Type B pancreatic cell (in vitro differentiated cells): ENCODE data around the gene NEK6. TPM values are rescaled to one million over a fixed set of nuclear protein-coding genes. Genes with fewer than 3 reads are reported as not detected.

ENCODE experiments used
- DNase-seq: peaks from one replicate; pipeline ENCODE4 v3.0.0; 2021; ENCODE audit warnings: mixed read lengths; ENCODE audit not compliant: unreplicated experiment; ENCODE audit errors: extremely low spot score
- H3K27ac Mint-ChIP-seq: 2 replicates; pipeline ENCODE4 v1.8.0; 2021; ENCODE audit warnings: mild to moderate bottlenecking, mixed read lengths
- H3K27me3 Mint-ChIP-seq: 2 replicates; pipeline ENCODE4 v1.8.0; 2021; ENCODE audit warnings: mixed read lengths
- H3K36me3 Mint-ChIP-seq: 2 replicates; pipeline ENCODE4 v1.8.0; 2021; ENCODE audit warnings: mixed read lengths
- H3K4me1 Mint-ChIP-seq: one replicate; pipeline ENCODE4 v1.8.0; 2021; ENCODE audit warnings: mixed read lengths; ENCODE audit not compliant: unreplicated experiment
- H3K4me3 Mint-ChIP-seq: 2 replicates; pipeline ENCODE4 v1.8.0; 2021; ENCODE audit warnings: mild to moderate bottlenecking, mixed read lengths
- H3K9me3 Mint-ChIP-seq: 2 replicates; pipeline ENCODE4 v1.8.0; 2021; ENCODE audit warnings: mixed read lengths
- CTCF ChIP-seq: fragments of 200-600 bp; sonication (generic); conservative IDR thresholded peaks from 2 replicates; pipeline ENCODE4 v1.5.0; 2021; ENCODE audit warnings: antibody characterized with exemption, mild to moderate bottlenecking
- total RNA-seq: library from RNA; stranded (reverse); gene quantifications from 2 replicates; pipeline ENCODE4 v1.2.1, GENCODE V29; 2021; ENCODE audit warnings: low replicate concordance

The NEK6 gene
- total RNA-seq, 1 donor from 2014 or later: 19.3 TPM

DNA sequence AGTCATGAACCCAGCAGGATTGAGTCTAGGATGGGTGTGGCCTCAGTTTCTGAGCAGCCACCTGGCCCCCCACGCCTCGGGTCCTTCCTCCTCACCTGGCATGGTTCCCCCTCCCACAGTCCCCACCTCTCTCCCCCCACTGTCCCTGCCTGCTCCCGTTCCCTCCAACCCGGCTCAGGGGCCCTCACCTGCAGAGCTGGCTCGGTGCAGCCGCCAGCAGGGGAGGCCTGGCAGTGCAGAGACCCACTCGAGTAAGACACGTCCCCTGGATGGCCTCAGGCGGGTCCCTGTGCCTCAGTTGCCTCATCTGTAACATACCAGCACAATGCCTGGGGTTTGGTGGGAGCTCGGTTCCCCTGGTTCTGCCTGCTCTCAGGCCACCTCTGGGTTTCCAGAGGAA is 66.2 kb downstream of the NEK6 start:
- TF ChIP-seq CTCF: no peak

GRCh38 chr9:124325816-124326215 is 68.1 kb downstream of the NEK6 start:
- H3K27me3 Mint-ChIP-seq: no peaks in the 10 kb centered on the region
- no peak overlapping the region for H3K4me3 Mint-ChIP-seq
- H3K9me3 Mint-ChIP-seq: no peaks in the 10 kb centered on the region
- H3K4me1 Mint-ChIP-seq: no peaks in the 10 kb centered on the region
- DNase-seq: no peak
- no peak overlapping the region for H3K27ac Mint-ChIP-seq
- H3K36me3 Mint-ChIP-seq: no peaks in the 10 kb centered on the region
- no peak for TF ChIP-seq CTCF

More for the DNA sequence above, 66.2 kb downstream of the NEK6 start:
- DNase-seq: no peak
- Mint-ChIP-seq H3K4me3 (no peak overlapping the region), H3K4me1 (peaks cover 5% of the 10 kb centered on the region), H3K9me3 (no peaks in the 10 kb centered on the region), H3K27me3 (no peaks in the 10 kb centered on the region), H3K27ac (no peak overlapping the region), H3K36me3 (peaks cover 4% of the 10 kb centered on the region)

DNA sequence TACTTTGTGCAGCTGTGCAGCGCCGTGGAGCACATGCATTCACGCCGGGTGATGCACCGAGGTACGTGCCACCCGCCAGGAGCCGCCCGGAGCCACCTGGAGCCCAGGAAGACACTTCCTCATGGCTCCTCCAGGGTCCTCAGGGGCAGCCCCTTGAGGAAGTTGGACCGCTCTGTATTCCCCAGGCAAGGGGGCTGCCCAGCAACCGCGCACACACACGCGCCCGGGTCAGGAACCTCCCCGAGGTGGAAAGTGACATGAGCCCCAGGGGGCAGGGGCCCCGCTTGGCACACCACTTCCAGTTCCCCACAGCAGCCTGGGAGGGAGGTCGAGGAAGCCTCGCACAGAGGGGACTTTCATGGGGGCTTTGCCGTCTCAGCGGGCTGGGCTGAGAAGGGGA is 68.6 kb downstream of the NEK6 start:
- Mint-ChIP-seq H3K4me3 (no peak overlapping the region), H3K4me1 (no peaks in the 10 kb centered on the region), H3K27ac (no peak overlapping the region), H3K9me3 (no peaks in the 10 kb centered on the region), H3K27me3 (no peaks in the 10 kb centered on the region), H3K36me3 (no peaks in the 10 kb centered on the region)
- no peak for DNase-seq
- TF ChIP-seq CTCF: no peak

DNA sequence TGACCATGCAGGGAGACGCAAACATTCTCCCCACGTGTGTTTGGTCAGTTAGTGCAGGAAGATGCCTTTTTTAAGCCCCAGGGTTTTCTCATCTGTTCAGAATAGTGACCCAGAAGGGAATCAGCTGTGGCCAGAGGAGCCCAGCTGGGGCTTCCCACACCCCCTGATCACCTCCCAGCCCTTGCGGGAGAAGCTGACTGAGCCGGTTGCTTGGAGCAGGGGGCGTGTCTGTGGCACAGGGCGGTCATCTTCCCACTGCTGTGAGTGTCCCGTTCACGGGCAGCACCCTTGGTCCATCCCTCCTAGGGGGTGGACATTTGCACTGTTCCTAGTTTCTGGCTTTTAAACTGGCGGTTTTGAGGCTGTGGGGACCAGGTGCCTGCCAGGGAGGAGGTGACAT is 69.7 kb downstream of the NEK6 start:
- no peak for TF ChIP-seq CTCF
- H3K36me3 Mint-ChIP-seq: no peaks in the 10 kb centered on the region

DNA sequence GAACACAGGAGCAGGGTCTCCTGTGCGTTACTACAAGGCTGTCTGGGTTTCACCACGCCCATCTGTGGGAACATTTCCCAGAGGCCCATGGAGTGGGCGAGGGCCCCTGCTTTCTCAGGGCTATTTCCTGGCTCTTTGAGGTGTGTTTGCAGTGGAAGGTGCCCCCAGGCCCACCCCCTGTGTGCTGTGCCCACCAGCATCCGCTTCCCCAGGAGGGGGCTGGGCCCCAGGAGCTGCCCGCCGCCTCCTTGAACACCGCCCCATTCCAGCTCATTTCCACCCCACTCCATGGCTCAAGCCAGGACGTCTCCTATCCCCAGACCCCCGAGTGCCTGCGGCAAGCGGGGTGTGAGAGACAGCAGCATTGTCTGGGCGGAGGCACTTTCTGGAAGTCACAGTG is 70.5 kb downstream of the NEK6 start:
- H3K9me3 Mint-ChIP-seq: no peaks in the 10 kb centered on the region
- H3K27me3 Mint-ChIP-seq: no peaks in the 10 kb centered on the region
- H3K36me3 Mint-ChIP-seq: no peaks in the 10 kb centered on the region
- H3K4me1 Mint-ChIP-seq: no peaks in the 10 kb centered on the region
- DNase-seq: no peak
- no peak overlapping the region for H3K4me3 Mint-ChIP-seq
- H3K27ac Mint-ChIP-seq: no peak overlapping the region
- TF ChIP-seq CTCF: no peak

More for the DNA sequence above, 69.7 kb downstream of the NEK6 start:
- Mint-ChIP-seq H3K27me3 (no peaks in the 10 kb centered on the region), H3K9me3 (no peaks in the 10 kb centered on the region), H3K4me3 (no peak overlapping the region), H3K4me1 (no peaks in the 10 kb centered on the region), H3K27ac (no peak overlapping the region)
- no peak for DNase-seq

DNA sequence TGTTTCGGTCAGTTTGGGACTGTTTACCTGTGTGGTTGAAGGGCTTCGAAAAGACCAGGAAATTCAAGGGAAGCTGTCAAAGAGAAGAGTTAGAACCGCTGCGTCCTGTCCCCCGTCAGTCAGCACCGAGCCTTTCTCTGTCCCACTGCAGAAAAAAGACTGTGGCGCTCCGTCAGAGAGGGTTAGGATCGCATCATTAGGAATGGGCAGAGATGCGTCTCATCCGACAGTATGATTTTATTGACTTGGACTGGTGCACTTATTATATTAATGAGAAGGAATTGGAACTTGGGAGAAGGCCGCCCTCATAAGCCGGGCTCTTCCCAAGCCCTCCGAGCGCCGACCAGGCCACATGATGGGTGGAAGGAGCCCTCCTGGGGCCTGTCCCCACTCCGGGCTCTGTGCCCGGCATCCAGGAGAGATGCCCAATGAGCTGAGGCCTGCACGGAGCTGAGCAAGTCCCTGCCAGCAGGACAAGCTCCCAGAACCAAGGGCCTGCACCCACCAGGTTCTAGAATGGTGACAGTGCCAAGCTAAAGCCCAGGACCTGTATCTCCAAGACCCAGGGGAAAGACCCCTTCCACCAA is 71.5 kb downstream of the NEK6 start:
- Mint-ChIP-seq H3K27me3 (peaks cover 4% of the 10 kb centered on the region), H3K4me3 (no peak overlapping the region), H3K27ac (no peak overlapping the region), H3K36me3 (peaks cover 3% of the 10 kb centered on the region), H3K9me3 (no peaks in the 10 kb centered on the region), H3K4me1 (no peaks in the 10 kb centered on the region)
- no peak for DNase-seq
- TF ChIP-seq CTCF: no peak
